ENCODE data around the gene PADI3. TPM values are rescaled to one million over a fixed set of nuclear protein-coding genes. Genes with fewer than 3 reads are reported as not detected.

Gene PADI3
- total and polyA plus RNA-seq, 9 of the 15 experiments (the other 6 are each of a cell fraction or from before 2014, with no cell fraction given) = not detected

GRCh38 chr1:17201201-17202021, 47.5 kb upstream of the PADI3 start:
- in situ Hi-C loops (cut with MboI) = no loop called here
- CTCF ChIA-PET (ENCODE audit: low intra/inter-chr PET ratio) = interaction anchor here (0.6 kb wide), 1 partner anchor 25 kb away, joined by 4 read pairs; no protein-coding TSS in a partner anchor
- no peak for FAIRE-seq

More at GRCh38 chr1:17201201-17202021, 47.5 kb upstream of the PADI3 start:
- Histone ChIP-seq H3K4me3 (no peak overlapping the region), H3K4me1 (replicated peaks in 1 of 2; ENCODE audit: control insufficient read depth in 2 of 2, insufficient read depth in 2 of 2, low read length in 2 of 2) (no peaks in the 10 kb centered on the region), H3K36me3 (ENCODE audit: control insufficient read depth, insufficient read depth, low read length) (no peaks in the 10 kb centered on the region), H3K9me1 (ENCODE audit: control insufficient read depth, insufficient read depth, low read length) (no peaks in the 10 kb centered on the region), H3K27ac (ENCODE audit: extremely low read depth, low read depth, low read length) (no peak overlapping the region), H3K9me3 (replicated peaks; ENCODE audit: control insufficient read depth, insufficient read depth, low read depth, low read length) (no peaks in the 10 kb centered on the region), H3K9ac (ENCODE audit: insufficient read depth in 1 of 2, low read depth in 2 of 2, low read length in 2 of 2) (no peak overlapping the region), H3K79me2 (ENCODE audit: control insufficient read depth, insufficient read depth, low read length) (no peaks in the 10 kb centered on the region), H4K20me1 (replicated peaks; ENCODE audit: control insufficient read depth, insufficient read depth, low read length) (peaks cover 6% of the 10 kb centered on the region; the same call in 1 of the 2 replicates), H3K27me3 (ENCODE audit: control insufficient read depth in 2 of 2, insufficient read depth in 2 of 2, low read length in 2 of 2) (peaks cover 13 to 48% of the 10 kb centered on the region in 2 experiments; a peak in 4 of 5 replicates), H3K4me2 (ENCODE audit: insufficient read depth, low read length) (no peak overlapping the region), H2AFZ (ENCODE audit: low read depth, low read length) (no peak overlapping the region)
- BruUV-seq (replicated peaks) = no TSS peak
- POLR2A ChIA-PET = interaction anchor here (0.6 to 0.9 kb wide), 2 partner anchors 9 to 563 kb away, joined by 3 read pairs; no protein-coding TSS in a partner anchor
- 2% methylated on average over 9 of the region's 9 CpGs for WGBS (ENCODE audit: insufficient coverage, low coverage, missing lambda C conversion rate)
- intact Hi-C loops (cut with micrococcal nuclease) = no loop called here
- no peak for DNase-seq (ENCODE audit: extremely low read depth in 1 of 4, low spot score in 3 of 4)
- no peak for ATAC-seq
- TF ChIP-seq TCF15 (CRISPR knock-in tag; IDR thresholded peaks at IDR 0.05) (no peak), ZNF318 (IDR thresholded peaks at IDR 0.05; ENCODE audit: borderline replicate concordance in 1 of 2, low read depth in 1 of 2) (no peak), ID3 (CRISPR knock-in tag; IDR thresholded peaks at IDR 0.05) (no peak), ID3 (tag; IDR thresholded peaks at IDR 0.05) (no peak), ZNF431 (CRISPR knock-in tag; IDR thresholded peaks at IDR 0.05) (no peak), CHAMP1 (IDR thresholded peaks at IDR 0.05) (no peak), TGIF2 (CRISPR knock-in tag; IDR thresholded peaks at IDR 0.05) (no peak), FOXA1 (IDR thresholded peaks at IDR 0.05; ENCODE audit: borderline replicate concordance) (no peak), ZNF699 (CRISPR knock-in tag; IDR thresholded peaks at IDR 0.05; ENCODE audit: insufficient replicate concordance) (no peak)
